Activated naive CD4-positive, alpha-beta T cell treated with anti-CD3 and anti-CD28 coated beads, Interleukin-2, amount 50 U/mL, for 72 hours (primary cell): ENCODE measurements around the gene GGT6. TPM values are rescaled to one million over a fixed set of nuclear protein-coding genes. Genes with fewer than 3 reads are reported as not detected.

Source experiments
- ATAC-seq, 2 donors: fragments of 150-1000 bp; cut with Tn5 transposase; 2 replicates each; pipeline ENCODE4 v1.10.0; 2021; ENCODE audit warnings: mild to moderate bottlenecking in 2 of 2, moderate library complexity in 2 of 2
- DNase-seq, 2 donors: peaks; one replicate each; pipeline ENCODE4 v3.0.0; 2021 to 2022; ENCODE audit warnings: low spot score in 2 of 2
- H3K27ac Mint-ChIP-seq, 2 donors: one replicate each; pipeline ENCODE4 v1.8.0; 2022; ENCODE audit warnings: mild to moderate bottlenecking in 2 of 2, mixed read lengths in 2 of 2
- H3K36me3 Mint-ChIP-seq, 2 donors: one replicate each; pipeline ENCODE4 v1.8.0; 2022; ENCODE audit warnings: mixed read lengths in 2 of 2
- H3K9me3 Mint-ChIP-seq, 2 donors: one replicate each; pipeline ENCODE4 v1.8.0; 2022; ENCODE audit warnings: mixed read lengths in 2 of 2
- total RNA-seq, 2 donors: library from RNA; stranded (reverse); gene quantifications; one replicate each; pipeline ENCODE4 v1.2.3, GENCODE V29; 2022

GGT6 gene
- total RNA-seq, 2 donors from 2014 or later: not detected

DNA sequence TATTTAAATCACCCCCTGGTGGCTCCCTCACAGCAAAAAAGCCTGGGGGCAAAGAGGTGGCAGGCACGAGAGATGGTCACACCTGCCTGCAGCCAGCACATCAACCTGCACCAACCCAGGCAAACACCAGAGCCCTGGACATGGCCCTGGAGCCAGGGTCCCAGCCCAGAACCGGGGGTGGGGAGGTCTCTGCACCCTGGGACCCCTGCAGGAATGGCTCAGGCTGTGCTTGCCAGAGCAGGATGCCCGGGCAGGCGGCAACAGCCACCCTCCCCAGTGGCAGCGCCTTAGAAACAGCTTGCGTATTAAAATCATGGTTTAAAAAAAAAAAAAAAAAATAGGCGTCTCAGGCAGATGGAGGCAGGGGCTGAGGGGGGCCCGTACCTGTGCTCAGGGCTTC is 21.4 kb downstream of the GGT6 start:
- Mint-ChIP-seq H3K27ac (no peak overlapping the region), H3K36me3 (no peaks in the 10 kb centered on the region), H3K9me3 (no peaks in the 10 kb centered on the region)
- no peak for DNase-seq
- no peak for ATAC-seq

DNA sequence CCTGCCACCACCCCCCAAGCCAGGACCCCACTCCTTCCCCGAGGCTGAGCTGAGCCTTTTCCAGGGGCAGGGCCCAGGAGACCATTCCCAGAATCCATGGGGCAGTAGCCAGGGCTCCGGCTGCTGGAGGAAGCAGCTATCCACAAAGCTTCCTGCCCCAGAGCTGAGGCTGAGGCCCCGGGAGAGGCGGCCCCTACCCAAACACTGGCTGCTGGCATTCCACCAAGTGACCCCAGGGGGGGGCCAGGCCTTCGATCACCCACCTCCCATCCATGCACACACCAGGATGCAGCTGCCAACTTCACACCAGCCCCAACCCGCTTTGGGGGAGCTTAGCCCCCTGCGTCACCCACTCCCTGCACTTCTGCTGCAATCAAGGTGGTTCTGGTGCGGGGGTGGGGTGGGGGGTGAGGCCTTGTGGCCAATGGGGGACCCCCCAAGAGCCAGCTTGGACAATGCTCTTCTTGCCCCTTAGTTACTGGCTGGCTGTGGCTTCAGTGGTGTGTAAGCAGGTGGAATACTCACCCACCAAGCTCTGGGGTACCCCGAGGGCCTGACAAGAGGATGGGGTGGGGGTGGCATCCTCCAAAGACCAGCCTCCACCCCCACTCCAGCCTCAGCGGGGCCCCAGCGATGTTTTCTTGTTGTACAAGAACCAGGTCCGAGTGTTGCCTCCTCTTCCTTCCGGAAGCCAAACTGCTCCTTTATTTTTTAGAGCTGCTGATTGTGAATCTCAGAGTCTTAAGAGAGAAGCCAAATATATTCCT is 22.0 kb downstream of the GGT6 start:
- H3K9me3 Mint-ChIP-seq: no peaks in the 10 kb centered on the region
- ATAC-seq: no peak
- H3K36me3 Mint-ChIP-seq: no peaks in the 10 kb centered on the region
- no peak for DNase-seq
- no peak overlapping the region for H3K27ac Mint-ChIP-seq

DNA sequence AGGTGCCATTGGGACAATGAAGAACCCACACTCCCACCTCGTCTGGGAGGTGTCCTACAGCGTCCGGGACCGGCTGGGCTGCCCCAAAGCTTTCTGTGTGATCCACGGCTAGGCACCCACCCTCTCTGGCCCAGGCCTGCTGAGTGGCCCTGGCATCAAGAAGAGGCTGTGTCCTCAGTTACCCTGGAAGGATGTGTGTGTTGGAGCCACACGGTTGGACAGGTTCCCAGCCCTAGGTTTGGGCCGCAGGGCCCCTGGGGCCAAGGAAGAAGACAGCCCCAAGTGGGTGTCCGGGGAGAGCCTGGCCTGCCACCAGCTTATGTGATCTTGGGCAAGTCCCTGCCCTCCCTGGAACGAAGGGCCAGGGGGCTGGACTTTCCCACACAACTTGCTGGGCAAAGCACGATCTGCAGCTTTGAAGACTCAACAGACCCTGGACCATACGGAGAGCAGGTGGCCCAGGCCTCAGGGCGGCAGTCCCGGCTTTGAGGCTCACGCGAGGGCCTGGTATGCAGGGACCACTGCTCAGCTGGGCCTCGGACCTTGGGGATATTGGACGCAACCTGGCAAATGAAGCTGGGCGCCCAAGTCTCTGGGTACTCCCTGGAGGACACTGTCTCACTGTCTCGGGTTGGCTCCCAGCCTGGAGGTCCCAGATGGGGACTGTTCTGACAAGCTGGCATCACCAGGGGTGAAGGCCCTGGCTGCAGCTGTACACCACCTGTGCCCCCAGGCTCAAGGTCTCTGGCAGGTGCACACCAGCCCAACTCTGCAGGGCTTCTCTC is 22.7 kb downstream of the GGT6 start:
- H3K36me3 Mint-ChIP-seq: no peaks in the 10 kb centered on the region
- H3K9me3 Mint-ChIP-seq: no peaks in the 10 kb centered on the region
- no peak for ATAC-seq
- no peak overlapping the region for H3K27ac Mint-ChIP-seq
- DNase-seq: no peak

DNA sequence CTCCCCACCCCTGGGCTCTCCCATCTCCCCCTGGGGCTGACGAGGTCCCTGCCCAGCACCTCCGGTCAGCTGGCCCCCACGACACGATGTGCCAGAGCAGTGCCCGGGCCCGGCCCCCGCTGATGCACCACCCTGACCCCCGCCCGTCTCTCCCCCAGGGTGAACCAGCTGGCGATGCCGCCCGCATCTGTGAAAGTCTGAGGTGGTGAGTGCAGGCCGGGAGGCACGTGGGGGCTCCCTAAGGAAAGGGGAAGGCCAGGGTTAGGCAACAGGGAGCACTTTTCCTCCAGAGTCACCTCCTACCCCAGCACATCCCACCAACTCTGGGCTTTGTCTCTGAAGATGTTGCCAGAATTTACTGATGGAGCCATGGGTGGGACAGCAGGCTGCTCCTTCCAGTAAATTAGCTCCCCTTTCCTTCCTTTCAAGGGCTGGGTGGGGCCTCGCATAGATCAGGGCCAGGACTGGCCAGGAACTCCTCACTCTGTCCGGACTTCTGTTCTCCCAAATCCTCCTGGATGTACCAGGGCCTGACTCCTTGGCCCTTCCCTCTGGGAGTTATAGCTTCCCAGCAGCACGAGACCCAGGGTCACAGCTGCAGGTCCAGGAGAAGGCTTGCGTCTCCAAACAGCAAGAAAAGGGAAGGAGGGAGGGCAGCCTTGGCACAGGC is 23.5 kb downstream of the GGT6 start:
- no peak for DNase-seq
- H3K27ac Mint-ChIP-seq: no peak overlapping the region
- no peak for ATAC-seq
- no peaks in the 10 kb centered on the region for H3K9me3 Mint-ChIP-seq
- no peaks in the 10 kb centered on the region for H3K36me3 Mint-ChIP-seq

DNA sequence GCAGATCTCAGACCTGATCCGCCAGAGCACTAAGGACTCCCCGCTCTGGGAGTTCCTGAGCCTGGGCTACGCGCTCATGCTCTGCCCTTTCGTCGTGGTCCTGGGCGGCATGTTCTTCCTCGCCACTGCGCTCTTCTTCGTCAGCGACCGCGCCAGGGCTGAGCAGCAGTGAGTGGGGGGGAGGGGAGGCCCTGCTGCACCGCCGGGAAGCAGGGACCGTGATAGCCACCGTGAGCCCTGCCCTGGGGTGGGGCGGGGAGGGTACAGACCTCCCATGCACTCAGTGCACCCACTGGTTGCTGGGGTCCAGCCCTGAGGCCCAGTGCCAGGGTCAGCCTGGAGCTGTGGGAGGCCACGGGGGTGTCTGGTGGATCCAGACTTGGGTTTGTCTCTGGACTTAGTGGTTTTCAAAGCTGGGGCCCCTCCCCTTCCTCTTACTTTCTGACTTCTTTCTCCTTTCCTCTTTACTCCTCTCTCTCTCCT is 24.1 kb downstream of the GGT6 start:
- H3K9me3 Mint-ChIP-seq: no peaks in the 10 kb centered on the region
- DNase-seq: no peak

DNA sequence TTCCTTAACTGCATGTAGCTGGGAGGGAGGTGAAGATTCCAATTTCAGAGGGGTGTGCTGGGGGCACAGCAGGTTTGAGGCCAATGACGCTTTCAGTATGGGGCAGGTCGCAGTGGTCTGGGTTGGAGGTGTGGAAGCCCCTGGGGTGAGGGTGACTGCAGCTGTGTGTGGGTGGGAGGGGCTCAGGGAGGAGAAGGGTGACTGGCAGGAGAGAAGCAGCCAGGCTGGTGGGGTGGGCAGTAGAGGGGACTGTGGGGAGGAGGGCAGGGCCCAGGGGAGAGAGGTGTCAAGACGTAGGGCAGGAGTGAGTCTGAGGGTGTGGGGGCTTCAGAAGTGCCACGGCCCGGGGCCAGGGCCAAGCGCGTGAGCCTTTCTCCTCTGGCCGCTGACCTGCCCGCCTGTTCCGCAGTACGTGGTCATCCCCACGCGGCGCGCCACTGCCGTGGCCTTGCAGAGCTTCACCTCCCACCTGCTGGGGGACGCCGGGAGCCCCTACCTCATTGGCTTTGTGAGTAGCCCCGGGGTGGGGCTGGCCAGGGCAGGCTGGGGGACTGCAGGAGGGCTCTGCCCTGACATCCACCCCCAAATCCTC is 24.6 kb downstream of the GGT6 start:
- no peaks in the 10 kb centered on the region for H3K36me3 Mint-ChIP-seq
- ATAC-seq (no peak), DNase-seq (no peak)
- no peaks in the 10 kb centered on the region for H3K9me3 Mint-ChIP-seq
- H3K27ac Mint-ChIP-seq: no peak overlapping the region

More for the DNA sequence above, 24.1 kb downstream of the GGT6 start:
- H3K27ac Mint-ChIP-seq: no peak overlapping the region
- no peak for ATAC-seq
- no peaks in the 10 kb centered on the region for H3K36me3 Mint-ChIP-seq

DNA sequence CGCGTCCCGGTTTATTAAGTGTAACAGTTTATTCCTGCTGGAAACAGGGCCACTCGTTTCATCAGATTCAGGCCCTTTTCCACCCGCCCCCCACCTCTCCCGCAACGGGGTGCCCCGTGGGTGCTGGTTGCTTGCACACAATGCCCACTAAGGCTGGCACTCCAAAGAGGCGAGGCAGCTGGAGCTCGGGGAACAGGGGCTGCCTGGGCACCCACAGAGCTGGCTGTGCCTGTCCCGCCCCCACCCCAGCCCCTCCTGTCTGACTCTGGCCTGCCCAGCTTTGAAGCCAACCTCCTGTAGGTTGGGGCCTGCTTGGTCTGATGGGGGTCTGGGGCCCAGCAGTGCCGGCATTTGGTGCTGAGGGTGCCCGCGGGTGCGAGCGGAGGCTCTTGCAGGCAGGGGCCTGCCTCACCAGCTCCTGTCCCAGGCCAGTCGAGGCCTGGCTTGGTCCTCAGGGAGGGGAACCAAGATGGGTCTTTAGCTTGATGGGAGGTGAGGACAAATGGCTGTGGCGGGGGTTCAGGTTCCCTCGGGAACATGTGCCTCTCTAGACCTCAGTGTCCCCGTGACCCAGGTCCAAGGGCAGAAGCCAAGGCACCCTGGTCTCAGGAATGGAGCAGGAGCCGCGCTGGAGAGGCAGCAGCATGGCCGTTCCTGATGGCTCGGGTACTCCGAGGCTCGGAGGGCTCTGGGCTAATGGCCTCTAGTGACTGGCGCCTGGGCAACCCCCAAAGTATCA is 25.3 kb downstream of the GGT6 start:
- H3K36me3 Mint-ChIP-seq: no peaks in the 10 kb centered on the region
- DNase-seq: no peak
- no peak for ATAC-seq
- no peaks in the 10 kb centered on the region for H3K9me3 Mint-ChIP-seq
- no peak overlapping the region for H3K27ac Mint-ChIP-seq

DNA sequence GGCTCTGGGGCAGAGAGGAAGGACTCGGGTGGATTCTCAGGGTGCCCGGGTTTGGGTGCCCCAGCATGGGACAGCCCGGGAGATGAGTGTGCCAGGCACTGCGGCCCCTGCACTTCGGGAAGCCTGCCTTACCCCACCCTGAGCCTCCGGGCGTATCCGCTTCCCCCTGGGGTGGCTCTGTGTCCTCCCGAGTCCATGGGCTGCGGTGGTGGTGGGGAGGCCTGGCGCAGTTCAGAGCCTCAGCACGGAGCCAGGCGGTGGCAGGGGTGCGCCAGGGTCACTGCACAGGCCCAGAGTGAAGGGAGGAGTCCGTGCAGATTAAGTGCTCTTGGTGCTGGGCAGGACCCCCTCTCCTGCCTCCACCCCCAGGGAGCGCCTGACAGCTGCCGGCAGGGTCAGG is 25.9 kb downstream of the GGT6 start:
- Mint-ChIP-seq H3K9me3 (no peaks in the 10 kb centered on the region), H3K36me3 (no peaks in the 10 kb centered on the region), H3K27ac (no peak overlapping the region)
- ATAC-seq (no peak), DNase-seq (no peak)

DNA sequence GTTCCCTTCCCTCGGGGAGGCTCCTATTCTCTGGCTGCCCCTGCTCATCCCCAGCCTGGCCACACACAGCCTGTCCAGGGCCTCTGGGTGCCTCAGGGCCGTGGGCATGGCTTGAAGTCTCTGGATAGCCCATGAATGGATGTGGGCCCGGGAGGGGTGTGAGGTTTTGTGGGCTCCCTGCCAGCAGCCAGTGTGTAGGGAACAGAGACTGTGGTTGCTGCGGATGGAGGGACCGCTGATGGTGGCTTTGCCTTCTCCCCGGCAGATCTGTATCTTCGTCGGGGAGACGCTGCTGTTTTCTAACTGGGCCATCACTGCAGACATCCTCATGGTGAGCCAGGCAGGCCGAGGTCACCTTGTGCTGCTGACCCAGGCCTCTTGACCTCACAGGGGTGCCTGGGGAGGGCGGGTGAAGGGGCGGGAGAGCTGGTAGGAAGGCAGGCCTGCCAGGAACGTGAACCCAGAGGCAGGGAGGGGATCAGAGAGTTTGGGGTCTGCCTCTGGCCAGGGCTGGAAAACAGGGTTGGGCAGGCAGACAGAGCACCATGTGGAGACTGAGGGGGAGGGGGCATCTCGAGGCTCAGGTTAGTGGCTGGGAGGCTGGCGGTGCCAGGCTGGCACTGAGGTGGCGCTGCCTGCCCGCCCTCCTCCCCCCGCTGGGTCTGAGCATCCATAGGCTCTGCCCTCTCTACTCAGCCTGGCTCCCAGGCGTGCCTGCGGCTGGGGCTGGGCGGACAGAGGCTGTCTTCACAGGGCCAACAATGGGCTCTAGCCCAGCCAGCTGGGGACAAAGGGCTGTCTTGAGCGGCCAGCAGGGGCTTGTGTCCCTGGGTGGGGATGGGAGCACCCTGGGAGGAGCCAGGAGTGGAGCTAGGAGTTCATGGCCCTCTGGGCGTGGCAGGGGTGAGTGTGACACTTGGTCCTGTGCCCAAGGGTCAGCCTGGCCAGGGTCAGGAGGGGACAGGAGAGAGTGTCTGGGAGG is 26.6 kb downstream of the GGT6 start:
- DNase-seq: no peak
- Mint-ChIP-seq H3K27ac (peak overlapping the region in 1 of 2 donors; percentile 76), H3K36me3 (no peaks in the 10 kb centered on the region)

DNA sequence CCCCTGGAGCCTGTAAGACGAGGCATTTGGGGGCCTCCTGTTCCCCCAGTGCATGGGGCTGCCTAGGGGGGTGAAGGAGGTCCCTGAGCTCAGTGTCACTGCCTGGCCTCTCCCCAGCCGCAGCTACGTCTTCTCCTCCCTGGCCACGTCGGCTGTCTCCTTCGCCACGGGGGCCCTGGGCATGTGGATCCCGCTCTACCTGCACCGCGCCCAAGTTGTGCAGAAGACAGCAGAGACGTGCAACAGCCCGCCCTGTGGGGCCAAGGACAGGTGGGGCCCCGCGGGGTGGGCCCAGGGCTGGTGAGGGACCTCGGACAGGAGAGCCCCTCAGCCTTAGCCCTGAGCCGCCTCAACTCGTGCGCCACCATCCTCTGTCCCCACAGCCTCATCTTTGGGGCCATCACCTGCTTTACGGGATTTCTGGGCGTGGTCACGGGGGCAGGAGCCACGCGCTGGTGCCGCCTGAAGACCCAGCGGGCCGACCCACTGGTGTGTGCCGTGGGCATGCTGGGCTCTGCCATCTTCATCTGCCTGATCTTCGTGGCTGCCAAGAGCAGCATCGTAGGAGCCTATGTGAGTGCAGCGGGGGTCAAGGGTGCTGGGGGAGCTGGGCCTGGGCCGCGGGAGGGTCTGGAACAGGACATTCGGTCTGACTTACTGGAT is 27.4 kb downstream of the GGT6 start:
- DNase-seq (no peak), ATAC-seq (peak in 1 of 2 donors; percentile 10)
- no peaks in the 10 kb centered on the region for H3K36me3 Mint-ChIP-seq
- peak overlapping the region in 1 of 2 donors; percentile 76 for H3K27ac Mint-ChIP-seq
- H3K9me3 Mint-ChIP-seq: no peaks in the 10 kb centered on the region

More for the DNA sequence above, 26.6 kb downstream of the GGT6 start:
- H3K9me3 Mint-ChIP-seq: no peaks in the 10 kb centered on the region
- ATAC-seq: peak; percentile 16 to 17

DNA sequence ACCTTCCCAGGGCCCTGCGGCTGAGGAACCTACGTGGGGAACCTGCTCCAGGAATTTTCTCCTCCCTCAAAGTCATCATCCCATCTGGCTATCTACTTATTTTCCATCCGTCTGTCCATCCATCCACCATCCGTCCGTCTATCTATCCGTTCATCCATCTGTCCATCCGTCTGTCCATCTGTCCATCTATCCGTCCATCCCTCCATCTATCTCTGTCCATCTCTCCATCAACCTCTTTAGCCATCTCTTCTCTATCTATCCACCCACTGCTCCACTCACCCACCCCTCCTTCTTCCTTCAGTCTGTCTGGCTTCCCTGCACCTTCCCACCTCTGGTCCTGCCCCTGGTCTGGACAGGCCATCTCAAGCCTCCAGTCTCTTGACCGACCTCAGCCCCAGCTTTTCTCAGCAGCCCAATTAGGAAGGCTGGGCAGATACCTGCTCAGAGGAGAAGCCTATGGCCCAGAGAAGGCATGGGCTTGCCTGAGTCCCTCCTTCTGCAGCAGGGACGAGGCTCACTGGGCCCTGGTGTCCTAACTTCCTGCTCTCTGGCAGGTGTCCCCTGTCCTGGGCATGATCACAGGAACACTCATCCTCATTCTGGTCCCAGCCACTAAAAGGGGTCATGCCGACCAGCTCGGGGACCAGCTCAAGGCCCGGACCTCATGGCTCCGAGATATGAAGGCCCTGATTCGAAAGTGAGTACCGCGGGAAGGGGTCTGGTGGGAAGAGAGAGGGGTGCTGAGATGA is 28.2 kb downstream of the GGT6 start:
- DNase-seq: no peak
- no peaks in the 10 kb centered on the region for H3K9me3 Mint-ChIP-seq
- no peaks in the 10 kb centered on the region for H3K36me3 Mint-ChIP-seq
- no peak for ATAC-seq
- H3K27ac Mint-ChIP-seq: no peak overlapping the region

DNA sequence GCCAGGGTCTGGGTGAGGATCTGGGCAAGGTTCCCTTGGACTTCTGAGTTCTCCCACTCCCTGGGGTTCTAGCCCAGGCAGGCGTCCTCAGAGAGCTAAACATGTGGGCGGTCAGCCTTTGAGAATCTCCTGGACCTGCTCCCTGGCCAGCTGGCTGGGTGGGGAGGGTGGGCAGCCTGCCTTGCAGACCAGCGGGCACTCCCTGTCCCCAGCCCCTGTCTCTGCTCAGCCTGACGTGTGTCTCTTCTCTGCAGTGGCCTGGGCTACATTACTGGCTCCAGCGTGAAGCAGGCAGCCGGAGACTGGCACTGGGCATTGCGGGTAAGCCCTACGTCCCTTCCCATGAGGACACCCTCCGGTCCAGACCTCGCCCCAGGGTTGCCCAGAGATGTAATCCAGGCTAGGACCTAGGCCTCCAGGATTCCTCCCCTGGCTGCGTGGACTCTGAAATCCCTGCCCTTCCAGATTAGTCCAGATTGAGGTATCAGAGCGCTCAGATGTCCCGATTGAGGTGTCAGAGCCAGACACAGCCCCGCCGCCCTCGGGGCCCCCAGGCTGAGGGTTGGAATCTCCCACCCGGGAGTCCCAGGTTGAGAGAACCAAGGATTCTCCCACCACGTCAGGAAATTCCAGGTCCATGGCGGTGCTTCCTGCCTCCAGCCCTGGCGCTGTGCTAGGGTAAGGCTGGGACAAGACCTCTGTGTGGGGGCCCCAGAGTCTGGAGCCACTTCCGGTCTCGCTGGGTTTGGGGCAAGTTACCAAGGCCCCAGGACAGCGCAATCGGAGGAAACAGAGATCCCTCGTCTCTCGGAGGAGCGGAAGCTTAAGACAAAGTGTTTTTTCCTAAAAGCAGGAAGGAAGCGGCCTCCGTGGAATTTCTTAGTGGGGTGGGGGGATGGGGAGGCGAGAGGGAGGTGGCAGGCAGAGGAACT is 29.3 kb downstream of the GGT6 start:
- no peaks in the 10 kb centered on the region for H3K9me3 Mint-ChIP-seq
- H3K36me3 Mint-ChIP-seq: no peaks in the 10 kb centered on the region
- no peak for DNase-seq
- ATAC-seq: no peak
- no peak overlapping the region for H3K27ac Mint-ChIP-seq

DNA sequence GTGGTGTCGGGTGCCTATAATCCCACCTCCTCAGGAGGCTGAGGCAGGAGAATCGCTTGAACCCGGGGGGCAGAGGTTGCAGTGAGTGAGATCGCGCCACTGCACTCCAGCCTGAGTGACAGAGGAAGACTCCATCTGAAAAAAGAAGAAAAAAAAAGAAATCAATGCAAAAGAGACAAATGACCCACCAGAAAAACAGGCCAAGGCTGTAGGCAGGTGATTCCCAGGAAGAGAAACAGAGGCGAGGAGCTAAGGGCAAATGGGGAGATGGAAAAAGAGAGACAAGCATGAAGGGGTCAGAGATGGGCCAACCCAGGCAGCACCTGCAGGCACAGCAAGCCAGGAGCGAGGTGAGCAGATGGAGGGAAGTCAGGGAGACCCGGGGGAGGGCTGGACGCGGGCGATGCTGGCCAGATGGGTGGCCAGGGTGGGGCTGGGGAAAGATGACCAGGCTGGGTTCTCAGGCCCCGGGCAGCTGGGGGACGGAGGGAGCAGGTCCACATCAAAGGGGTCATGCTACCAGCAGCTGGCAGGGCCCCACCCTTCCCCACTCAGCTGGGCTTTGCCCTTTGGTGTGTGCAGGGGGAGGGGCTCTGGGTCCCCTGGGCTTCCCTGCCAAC is 30.7 kb downstream of the GGT6 start:
- no peaks in the 10 kb centered on the region for H3K36me3 Mint-ChIP-seq
- no peak for ATAC-seq
- no peak overlapping the region for H3K27ac Mint-ChIP-seq
- DNase-seq: no peak
- no peaks in the 10 kb centered on the region for H3K9me3 Mint-ChIP-seq
